ENCODE data around the gene YDJC.
"Not testable (repeated sequence)": the region's sequence is repeated elsewhere in the genome, so short reads cannot be mapped to it uniquely, and the experiment has no call there.

The YDJC gene

DNA sequence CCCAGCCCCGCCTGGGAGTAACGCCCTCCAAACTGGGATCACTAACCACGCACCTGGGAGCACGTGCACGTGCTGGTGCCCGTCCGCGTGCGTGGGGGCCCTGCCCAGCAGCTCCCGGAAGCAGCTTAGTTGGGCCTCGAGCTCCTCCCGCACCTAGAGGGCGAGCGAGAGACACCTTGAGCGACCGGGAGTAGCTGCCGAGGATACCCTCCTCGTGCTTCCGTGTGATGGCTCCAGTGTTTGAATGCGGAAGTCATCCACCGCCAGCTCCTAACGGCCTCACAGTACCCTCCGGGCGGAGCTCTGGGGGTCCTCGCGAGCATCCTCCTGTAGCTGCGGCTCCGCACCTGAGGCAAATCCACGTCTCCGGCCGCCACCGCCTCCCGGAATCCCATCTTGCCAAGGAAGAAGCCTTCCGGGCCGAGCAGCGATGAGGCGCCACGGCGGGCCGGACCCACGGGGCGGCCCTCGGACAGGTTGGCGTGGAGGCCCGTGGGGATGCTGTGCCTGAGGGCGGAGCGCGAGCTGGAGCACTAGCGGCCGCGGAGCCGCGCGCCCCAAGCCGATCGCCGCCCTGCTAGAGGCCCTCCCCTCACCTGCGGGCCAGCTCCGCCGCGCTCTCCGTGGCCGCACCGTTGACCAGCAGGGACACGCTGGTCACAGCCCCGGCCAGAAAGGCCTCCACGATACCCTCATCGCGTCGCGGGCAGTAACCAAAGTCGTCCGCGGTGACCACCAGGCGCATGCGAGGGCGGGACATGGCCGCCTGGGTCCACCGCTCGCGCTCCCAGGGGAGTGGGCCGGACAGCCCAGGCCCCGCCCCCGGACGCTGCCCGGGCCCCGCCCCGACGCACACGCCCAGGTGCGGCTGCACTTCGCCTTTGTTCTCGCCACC is at the start of gene YDJC:
Gene YDJC, minus strand, starts transcription at position 768 of the 895 bp plus-strand sequence. Its CDS starts 8 bp downstream, at position 760.
- DNase-seq: peak; percentile 86 to 93 (median 91)

DNA sequence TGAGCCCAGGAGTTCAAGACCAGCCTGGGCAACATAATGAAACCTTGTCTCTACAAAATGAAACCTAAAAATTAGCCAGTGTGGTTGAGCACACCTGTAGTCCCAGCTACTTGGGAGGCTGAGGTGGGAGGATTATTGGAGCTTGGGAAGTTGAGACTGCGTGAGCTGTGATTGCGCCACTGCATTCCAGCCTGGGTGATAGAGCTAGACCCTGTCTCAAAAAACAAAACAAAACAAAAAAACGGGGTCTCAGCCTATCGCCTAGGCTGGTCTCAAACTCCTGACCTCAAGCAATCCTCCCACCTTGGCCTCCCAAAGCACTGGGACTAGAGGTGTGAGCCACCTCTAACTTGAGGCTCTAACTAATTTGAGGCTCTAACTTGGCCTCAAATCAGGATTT is 49.6 kb upstream of the YDJC start:
- no peak for DNase-seq

- not testable (repeated sequence) for DNase-seq
Observed at GRCh38 chr22:21678842-21679241, 49.0 kb upstream of the YDJC start.

DNA sequence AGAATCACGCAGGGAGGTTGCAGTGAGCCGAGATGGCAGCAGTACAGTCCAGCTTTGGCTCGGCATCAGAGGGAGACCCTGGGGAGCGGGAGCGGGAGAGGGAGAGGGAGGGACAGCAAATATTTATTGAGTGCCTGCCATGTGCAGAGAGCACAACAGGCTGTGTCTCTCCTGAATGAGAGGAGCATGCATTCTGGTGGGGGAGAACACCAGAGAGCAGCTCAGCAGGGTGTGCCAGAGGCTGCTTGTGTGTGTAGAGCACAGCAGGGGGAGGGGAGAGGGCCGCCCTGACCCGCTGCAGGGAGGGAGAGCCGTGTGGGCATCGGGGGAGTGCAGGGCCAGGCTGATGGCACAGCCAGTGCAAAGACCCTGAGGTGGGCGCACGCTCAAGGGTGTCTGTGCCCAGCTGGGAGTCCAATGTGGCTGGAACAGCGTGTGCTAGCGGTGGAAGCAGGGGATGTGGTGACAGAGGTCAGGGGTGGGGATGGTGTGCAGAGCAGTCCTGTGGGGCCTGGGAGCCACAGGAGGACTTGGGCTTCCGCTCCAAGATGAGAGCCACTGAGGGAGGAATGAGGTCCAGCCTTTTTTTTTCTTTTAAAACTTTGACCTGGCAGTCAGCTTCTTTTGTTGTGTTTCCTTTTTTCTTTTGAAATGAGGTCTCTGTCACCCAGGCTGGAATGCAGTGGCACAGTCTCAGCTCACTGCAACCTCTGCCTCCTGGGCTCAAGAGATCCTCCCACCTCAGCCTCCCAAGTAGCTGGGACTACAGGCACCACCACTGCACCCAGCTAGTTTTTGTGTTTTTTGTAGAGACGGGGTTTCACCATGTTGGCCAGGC is 48.0 kb upstream of the YDJC start:
- no peak for DNase-seq

DNA sequence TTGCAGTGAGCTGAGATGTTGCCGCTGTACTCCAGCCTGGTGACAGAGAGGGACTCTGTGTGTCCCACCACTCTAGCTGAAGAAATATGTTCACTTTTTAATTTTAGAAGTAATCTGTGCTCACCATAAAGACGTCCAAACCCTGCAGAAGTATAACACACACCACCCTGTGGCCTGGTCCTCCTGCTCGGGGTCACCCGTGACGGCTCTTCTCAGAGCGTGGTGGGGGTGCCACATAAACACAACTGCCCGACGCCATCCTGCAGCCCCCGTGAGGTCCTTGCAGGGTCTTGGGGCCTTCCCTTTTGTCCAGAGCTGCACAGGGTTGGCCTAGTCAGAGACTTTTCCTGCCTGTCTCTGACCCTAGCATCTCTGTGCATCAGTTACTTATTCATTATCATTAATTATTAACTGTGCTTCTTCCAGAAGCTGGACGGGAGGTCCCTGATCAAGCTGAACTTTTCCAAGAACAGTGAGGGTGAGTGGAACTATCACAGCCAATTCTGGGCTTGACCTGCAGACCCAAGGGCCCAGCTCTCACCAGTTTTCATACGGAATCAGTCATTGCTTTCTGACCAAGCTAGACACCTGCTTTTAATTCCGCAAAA is 44.9 kb upstream of the YDJC start:
- no peak for DNase-seq

- DNase-seq: no peak
Observed at GRCh38 chr22:21673534-21674321, 43.9 kb upstream of the YDJC start.

GRCh38 chr22:21672107-21672629 is 42.3 kb upstream of the YDJC start:
- no peak for DNase-seq

- no peak for DNase-seq
Observed at GRCh38 chr22:21669026-21669425, 39.2 kb upstream of the YDJC start.

DNA sequence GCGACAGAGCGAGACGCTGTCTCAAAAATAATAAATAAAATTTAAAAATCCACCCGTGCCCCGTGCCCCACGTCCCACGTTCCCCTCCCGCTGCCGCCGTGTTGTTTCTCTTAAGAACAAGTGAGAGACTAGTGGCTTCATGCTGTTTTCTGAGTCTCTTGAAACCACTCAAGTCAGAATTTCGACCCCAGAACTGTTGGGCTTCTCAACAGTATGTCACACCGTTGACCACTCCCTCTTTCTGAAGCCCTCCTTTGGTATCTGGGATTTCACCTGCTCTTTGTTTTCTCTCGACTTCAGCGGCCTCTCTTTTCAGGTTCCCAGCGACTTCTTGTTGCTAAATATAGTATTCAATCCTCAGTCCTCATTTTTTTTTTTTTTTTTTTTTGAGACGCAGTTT is 37.0 kb upstream of the YDJC start:
- no peak for DNase-seq

GRCh38 chr22:21665047-21665851 is 35.4 kb upstream of the YDJC start:
- no peak for DNase-seq

DNA sequence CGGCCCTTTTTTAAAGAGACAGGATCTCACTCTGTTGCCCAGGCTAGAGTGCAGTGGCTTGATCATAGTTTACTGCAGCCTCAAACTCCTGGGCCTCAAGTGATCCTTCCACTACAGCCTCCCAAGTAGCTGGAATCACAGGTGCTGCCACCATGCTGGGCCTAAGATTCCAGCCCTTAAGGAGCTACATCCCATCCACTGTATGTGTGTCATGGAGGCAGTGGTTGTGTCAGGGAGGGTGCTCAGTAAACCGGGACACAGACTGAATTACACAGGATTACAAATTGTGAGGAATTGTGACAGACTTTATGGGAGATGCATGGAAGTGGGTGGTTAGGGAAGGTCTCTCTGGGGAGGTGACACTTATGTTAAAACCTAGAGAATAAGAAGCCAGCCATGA is 33.9 kb upstream of the YDJC start:
- DNase-seq: no peak

DNA sequence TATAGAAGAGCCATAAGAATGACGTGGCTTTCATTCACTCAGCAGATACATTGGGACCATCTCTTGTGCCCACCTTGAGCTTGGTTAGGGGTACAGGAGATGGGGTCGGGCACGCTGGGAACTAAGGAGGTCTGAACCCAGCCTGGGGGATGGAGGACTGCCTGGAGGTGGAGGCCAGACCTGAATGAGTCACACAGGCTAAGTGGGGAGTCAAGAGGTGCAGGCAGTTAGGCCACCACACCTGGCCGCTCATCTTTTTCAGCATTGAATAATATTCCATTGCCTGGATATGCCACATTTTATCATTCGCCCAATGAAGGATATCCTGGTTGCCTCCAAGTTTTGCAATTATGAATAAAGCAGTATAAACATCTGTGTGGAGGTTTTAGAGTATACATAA is 32.2 kb upstream of the YDJC start:
- DNase-seq: no peak

GRCh38 chr22:21660904-21661303 is 31.1 kb upstream of the YDJC start:
- DNase-seq: no peak

- no peak for DNase-seq
Observed at GRCh38 chr22:21659864-21660525, 30.2 kb upstream of the YDJC start.

GRCh38 chr22:21657360-21658032 is 27.7 kb upstream of the YDJC start:
- peak; percentile 21 to 83 (median 64) for DNase-seq

GRCh38 chr22:21657020-21657359 is 27.2 kb upstream of the YDJC start:
- DNase-seq: no peak

GRCh38 chr22:21652547-21653545 is 23.0 kb upstream of the YDJC start:
- DNase-seq: no peak

GRCh38 chr22:21652010-21652546 is 22.3 kb upstream of the YDJC start:
- DNase-seq: peak; percentile 64 to 85 (median 78)

- DNase-seq: no peak
Observed at GRCh38 chr22:21651521-21652009, 21.7 kb upstream of the YDJC start.
